HepG2 (cell line): Measurements from ENCODE around the gene ATP6V0A1.
A peak's percentile ranks its signal among the peaks of the same experiment; 100 is the strongest.

ENCODE experiments used
- CEBPB ChIP-seq: IDR thresholded peaks from 2 replicates; pipeline ENCODE4 v1.6.1; 2011; ENCODE audit warnings: low read depth, low read length, improper control_type of control experiment, borderline replicate concordance
- EP300 ChIP-seq, 3 experiments: sonication (generic) in 1 of 3; formaldehyde crosslinking in 1 of 3; IDR thresholded peaks; 2 replicates each; pipeline versions ENCODE4 v1.5.1 to v1.6.1; 2011 to 2020; ENCODE audit warnings: low read depth in 2 of 3, low read length in 2 of 3, borderline replicate concordance in 1 of 3, improper control_type of control experiment in 1 of 3, mild to moderate bottlenecking in 1 of 3, missing genetic modification reagents in 1 of 3, moderate library complexity in 1 of 3
- EZH2 ChIP-seq: conservative IDR thresholded peaks from 2 replicates; pipeline ENCODE4 v1.6.1; 2012; ENCODE audit warnings: mild to moderate bottlenecking, low read depth, low read length, moderate library complexity
- MTA1 ChIP-seq: sonication (generic); formaldehyde crosslinking; IDR thresholded peaks from 2 replicates; pipeline ENCODE4 v1.4.0; 2020; ENCODE audit warnings: missing genetic modification reagents, mild to moderate bottlenecking, borderline replicate concordance
- POLR2A ChIP-seq, 2 experiments: IDR thresholded peaks; 2 replicates each; pipeline ENCODE4 v1.6.1; 2011; ENCODE audit warnings: low read depth in 2 of 2, low read length in 2 of 2, mild to moderate bottlenecking in 1 of 2, moderate library complexity in 1 of 2; ENCODE audit not compliant: insufficient read depth in 1 of 2
- ZFP90 ChIP-seq: sonication (generic); formaldehyde crosslinking; IDR thresholded peaks from 2 replicates; pipeline ENCODE4 v1.8.0; 2022; ENCODE audit warnings: missing genetic modification reagents, mild to moderate bottlenecking, inconsistent platforms, borderline replicate concordance
- ZNF614 ChIP-seq: IDR thresholded peaks from 2 replicates; pipeline ENCODE4 v1.6.1; 2018; ENCODE audit warnings: missing biosample characterization, missing genetic modification reagents, inconsistent platforms, borderline replicate concordance
- ZNF644 ChIP-seq: IDR thresholded peaks from 2 replicates; pipeline ENCODE4 v1.6.1; 2016; ENCODE audit warnings: low read depth
- ZNF724P ChIP-seq: sonication (generic); formaldehyde crosslinking; IDR thresholded peaks from 2 replicates; pipeline ENCODE4 v1.8.0; 2022; ENCODE audit warnings: missing genetic modification reagents, borderline replicate concordance
- ZSCAN9 ChIP-seq: IDR thresholded peaks from 2 replicates; pipeline ENCODE4 v1.6.1; 2016; ENCODE audit warnings: borderline replicate concordance
- TF ChIP-seq, protein P1 (sequence below): sonication (generic); formaldehyde crosslinking; conservative IDR thresholded peaks from 2 replicates; pipeline ENCODE4 v1.5.0; 2020; ENCODE audit warnings: missing genetic modification reagents
- TF ChIP-seq, protein P2 (sequence below): IDR thresholded peaks from 2 replicates; pipeline ENCODE4 v1.6.1; 2012; ENCODE audit warnings: low read length, improper control_type of control experiment

DNA sequence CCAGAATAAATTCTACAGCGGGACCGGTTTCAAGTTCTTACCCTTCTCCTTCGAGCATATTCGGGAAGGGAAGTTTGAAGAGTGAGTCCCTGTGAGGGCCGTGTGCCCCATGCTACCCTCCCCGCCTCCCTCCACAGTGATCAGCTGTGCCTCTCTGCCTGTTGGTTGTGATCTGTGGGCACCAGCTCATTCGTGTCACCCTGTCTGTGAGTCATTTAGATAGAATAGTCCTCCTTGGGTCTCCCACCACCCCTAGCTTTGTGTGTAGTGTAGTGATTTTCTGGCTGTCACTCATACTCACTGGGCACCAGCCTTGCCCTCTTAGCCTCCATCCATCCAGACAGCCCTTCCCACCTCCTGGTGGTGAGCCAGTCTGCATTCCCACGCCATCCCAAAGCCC, 62.4 kb downstream of the ATP6V0A1 start:
- TF ChIP-seq, protein P1, sequence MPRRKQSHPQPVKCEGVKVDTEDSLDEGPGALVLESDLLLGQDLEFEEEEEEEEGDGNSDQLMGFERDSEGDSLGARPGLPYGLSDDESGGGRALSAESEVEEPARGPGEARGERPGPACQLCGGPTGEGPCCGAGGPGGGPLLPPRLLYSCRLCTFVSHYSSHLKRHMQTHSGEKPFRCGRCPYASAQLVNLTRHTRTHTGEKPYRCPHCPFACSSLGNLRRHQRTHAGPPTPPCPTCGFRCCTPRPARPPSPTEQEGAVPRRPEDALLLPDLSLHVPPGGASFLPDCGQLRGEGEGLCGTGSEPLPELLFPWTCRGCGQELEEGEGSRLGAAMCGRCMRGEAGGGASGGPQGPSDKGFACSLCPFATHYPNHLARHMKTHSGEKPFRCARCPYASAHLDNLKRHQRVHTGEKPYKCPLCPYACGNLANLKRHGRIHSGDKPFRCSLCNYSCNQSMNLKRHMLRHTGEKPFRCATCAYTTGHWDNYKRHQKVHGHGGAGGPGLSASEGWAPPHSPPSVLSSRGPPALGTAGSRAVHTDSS, result no peak
- TF ChIP-seq POLR2A (IDR thresholded peaks at IDR 0.05; ENCODE audit: insufficient read depth in 1 of 2, low read depth in 2 of 2, low read length in 2 of 2) (peak in 1 of 2 experiments; percentile 16; a peak in 1 of 4 replicates), MTA1 (CRISPR knock-in tag) (no peak), ZNF644 (CRISPR knock-in tag) (no peak), EZH2 (no peak), ZNF614 (CRISPR knock-in tag) (no peak), ZNF724P (CRISPR knock-in tag) (no peak), ZSCAN9 (CRISPR knock-in tag) (no peak), ZFP90 (no peak), CEBPB (no peak), EP300 (IDR thresholded peaks at IDR 0.05; ENCODE audit: low read depth in 2 of 2, low read length in 2 of 2) (no peak), EP300 (CRISPR knock-in tag; IDR thresholded peaks at IDR 0.05; ENCODE audit: borderline replicate concordance) (no peak)
- TF ChIP-seq, protein P2, sequence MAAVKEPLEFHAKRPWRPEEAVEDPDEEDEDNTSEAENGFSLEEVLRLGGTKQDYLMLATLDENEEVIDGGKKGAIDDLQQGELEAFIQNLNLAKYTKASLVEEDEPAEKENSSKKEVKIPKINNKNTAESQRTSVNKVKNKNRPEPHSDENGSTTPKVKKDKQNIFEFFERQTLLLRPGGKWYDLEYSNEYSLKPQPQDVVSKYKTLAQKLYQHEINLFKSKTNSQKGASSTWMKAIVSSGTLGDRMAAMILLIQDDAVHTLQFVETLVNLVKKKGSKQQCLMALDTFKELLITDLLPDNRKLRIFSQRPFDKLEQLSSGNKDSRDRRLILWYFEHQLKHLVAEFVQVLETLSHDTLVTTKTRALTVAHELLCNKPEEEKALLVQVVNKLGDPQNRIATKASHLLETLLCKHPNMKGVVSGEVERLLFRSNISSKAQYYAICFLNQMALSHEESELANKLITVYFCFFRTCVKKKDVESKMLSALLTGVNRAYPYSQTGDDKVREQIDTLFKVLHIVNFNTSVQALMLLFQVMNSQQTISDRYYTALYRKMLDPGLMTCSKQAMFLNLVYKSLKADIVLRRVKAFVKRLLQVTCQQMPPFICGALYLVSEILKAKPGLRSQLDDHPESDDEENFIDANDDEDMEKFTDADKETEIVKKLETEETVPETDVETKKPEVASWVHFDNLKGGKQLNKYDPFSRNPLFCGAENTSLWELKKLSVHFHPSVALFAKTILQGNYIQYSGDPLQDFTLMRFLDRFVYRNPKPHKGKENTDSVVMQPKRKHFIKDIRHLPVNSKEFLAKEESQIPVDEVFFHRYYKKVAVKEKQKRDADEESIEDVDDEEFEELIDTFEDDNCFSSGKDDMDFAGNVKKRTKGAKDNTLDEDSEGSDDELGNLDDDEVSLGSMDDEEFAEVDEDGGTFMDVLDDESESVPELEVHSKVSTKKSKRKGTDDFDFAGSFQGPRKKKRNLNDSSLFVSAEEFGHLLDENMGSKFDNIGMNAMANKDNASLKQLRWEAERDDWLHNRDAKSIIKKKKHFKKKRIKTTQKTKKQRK, result no peak
